Activated CD8-positive, alpha-beta memory T cell treated with anti-CD3 and anti-CD28 coated beads, Interleukin-2, amount 50 U/mL, for 24 hours (primary cell): ENCODE data around the gene KHDC4.

Experiments
- DNase-seq: peaks from one replicate; pipeline ENCODE4 v3.0.0-alpha.2; 2020; ENCODE audit errors: extremely low read depth

Gene KHDC4

DNA sequence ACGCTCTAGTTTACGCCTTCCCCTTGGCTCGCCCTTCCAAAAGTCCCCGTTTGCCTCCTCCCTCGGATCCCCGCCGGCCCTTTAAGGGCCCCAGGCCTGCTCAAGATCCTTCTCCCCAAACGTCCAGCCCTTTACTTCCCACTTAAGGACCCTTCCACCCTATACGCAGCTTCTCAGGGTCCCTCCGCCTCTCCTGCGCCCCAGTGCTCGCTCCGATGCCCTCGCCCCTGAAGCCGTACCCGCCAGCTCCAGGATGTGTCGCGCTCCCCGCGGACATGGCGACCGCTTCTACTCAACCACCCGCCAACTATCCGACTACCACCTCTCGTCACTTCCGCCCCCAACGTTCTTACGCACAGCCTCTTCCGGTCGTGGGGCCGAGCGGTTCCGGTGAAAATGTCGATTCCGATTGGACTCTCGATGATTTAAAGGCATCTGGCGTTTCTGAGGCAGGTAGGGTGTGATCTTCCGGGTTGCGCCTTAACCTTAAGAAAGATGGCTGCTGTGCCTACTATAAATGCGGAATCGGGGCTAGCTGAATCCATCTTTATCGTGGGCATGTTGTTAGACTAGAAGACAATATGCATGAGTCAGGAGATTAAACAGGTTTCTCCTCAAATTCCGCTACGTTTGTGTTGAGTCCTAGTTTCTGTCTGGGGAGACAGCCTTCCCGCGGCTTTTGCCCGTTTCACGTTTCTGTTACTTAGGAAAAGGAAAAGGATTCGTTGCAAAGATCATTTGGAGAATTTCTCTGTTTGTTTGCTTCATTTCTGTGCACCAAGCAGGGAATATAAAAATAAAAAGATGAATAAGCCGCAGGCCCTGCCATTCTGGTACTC lies at the start of gene KHDC4:
Gene KHDC4 (minus strand): TSS at position 317 of the 839 bp plus-strand sequence. CDS start 40 bp downstream, at position 277.
- peak; percentile 90 for DNase-seq

DNA sequence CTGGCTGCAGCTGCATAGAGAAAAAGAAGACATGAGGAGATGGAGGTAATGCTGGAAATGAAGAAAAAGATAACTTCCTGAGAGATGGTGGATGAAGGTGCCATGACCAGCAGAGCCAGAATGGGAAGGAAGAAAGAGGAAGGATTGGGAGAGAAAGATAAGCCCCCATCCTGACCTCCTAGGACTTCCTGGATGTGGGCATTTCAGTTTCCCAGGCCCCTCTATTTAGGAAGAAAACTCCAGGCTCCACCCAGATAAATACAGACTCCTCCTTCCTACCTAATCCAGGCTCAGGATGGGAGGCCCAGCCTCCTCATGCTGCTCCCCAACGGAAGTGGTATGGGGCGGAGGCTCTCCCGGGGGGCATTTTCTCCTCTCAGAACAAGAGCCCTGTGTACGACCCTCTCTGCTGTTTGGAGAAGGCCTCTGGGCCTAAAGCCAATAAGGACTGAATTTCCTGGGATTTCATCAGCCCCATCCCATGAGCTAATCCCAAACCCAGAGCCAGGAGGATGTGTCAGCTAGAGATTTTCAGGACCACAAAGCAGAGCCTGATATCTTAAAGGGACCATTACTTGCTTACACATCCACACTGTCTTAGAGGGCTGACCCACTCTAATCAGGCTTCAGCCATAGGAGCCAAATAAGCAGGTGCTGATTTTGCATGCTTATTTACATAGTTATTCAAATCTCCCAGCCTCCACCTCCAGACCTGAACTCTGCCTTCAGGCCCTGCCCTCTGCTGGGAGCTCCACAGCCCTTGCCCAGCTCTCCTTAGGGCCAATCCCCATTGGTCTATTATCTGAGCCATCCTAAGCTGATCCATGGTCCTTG lies 49.2 kb upstream of the KHDC4 start:
- DNase-seq, result no peak

DNA sequence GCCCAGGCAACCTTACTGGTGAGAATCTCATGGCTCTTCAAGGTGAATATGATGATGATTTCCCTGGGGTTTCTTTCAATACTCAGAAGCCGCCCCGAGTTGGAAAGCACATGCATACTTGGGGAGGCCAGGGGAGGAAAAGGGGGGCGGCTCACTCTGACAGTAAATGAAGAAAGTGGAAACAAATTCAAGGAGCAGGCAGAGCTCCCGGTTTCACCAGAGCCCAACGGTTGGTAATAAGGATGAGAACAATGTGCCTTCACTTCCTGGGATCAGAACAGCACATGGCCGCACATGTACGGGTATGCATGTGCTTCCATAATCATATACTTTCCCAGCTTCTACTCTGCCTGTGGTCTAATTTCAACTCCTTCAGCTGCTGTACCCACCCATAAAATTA lies 47.9 kb upstream of the KHDC4 start:
- no peak for DNase-seq

DNA sequence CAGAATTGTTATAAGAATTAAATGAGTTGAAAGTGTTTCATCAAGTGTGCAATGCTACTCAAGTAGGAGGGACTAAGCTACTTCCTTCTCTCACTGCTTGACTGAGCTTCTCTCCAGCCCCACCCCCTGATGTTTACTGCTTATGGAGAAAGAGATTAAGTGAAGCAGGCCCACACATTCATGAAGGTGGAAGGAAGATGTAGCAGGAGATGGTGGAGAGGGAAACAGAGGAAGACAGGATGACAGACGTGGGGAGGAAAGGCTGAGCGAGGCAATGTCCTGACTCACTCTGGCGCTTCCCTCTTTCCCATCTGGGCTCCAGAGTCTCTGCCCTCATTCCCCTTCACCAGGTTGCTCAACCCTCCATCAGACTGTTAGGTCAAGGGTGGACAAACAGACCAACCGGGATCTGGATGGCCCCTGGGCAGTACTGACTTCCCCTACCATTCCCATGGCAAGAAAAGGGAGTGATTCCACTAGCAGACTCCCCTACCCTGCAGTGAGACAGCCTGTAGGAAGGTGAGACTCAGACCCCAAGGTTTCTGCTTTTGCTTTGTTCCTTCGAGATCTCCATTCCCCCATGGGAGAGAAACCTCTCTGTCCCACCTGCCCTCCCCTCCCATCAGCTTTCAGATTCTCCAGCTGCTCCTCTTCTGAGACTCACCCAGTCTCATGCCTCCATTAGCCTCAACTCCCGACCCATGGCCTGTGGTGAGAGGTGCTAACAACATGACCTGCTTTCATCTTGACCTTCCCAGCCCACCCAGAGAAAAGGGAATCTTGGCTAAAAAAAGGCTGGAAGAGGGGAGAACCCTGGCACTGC lies 47.3 kb upstream of the KHDC4 start:
- DNase-seq, result no peak

DNA sequence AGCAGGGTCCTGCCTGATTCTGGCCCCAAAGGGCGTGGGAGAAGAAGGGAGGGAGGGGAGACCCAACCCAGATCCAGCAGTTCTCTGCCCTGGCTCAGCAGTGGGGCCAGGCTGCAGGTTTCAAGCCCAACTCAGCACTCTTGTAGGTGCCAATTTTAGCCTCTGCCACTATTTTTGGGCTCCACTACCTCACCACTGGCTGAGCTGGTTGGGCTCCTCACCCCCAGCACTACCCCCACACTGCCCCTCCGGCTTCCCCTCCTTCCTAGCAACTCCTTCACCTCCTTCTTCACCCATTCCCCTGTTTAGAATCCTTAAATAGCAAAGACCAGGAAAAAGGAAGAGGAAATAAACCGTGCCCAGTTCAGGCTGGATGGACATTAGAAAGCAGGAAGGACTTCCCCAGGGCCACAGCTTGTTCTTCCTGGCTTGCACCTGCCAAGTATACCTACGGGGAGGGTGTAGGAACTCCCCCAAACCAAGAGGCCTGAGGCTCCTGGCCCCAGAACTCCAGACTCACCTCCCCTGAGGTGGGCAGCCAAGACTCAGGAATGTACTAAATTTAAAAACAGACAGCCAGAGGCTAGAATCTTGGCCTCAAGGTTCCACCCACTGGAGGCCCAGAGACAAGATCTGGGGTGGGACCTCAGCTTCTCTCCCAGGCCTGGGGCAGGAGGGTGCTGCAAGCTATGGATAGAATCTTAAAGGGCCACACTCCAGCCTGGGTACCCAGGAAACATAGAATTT lies 45.6 kb upstream of the KHDC4 start:
- no peak for DNase-seq

DNA sequence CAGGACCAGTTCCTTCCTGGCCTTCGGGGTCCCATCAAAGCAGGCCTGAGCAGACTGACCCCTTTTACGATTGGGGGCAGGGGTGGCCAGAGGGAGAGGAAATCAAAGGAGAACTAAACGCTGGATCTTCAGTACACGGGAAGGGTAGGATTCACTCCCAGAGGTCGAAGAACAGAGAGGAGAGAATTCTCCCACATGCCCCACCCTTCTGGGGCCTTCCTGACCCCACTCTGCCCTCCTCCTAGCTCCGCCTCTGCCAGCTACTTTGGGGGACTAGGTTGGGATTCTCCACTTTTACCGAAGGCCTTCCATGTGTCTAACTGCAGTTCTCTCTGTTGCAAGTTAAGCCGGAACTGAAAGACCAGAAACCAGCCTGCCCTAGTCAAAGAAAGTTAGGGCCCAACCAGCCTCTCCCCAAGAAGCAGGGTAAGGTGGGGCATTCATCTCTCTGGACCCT lies 44.8 kb upstream of the KHDC4 start:
- no peak for DNase-seq

DNA sequence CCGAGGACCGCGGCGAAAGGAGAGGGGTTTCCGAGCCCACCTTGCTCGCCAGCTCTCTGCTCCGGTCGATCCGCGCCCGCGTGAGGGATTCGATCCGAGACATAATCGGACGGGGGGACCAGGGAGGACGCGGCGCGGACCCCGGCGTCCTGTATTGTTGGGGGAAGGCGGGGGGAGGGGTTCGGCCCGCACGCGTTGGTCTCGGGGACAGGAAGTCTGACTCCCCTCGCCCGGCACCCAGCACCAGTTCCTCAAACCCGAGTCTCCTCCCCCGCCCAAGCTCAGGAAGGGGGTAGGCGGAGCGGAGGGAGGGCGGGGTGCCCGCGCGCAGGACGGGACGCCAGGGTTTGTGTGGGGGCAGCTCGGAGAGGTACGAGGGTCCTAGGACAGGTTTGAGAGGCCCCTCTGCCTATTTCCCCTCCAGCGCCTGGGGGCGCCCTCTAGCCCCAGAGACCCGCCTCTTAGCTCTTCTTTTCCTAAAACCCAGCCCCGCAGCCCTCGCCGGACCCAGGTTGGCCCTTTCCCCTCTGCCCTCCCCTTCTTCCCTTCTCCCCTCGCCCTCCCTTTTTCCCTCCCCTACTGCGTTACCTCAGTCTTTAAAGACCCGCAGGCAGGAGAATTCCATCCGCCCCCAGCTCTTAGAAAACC lies 44.2 kb upstream of the KHDC4 start, which contains the start of gene ARHGEF2:
Gene ARHGEF2 (minus strand): TSS at position 223 of the 648 bp plus-strand sequence. CDS start 120 bp downstream, at position 103.
- peak; percentile 60 for DNase-seq

DNA sequence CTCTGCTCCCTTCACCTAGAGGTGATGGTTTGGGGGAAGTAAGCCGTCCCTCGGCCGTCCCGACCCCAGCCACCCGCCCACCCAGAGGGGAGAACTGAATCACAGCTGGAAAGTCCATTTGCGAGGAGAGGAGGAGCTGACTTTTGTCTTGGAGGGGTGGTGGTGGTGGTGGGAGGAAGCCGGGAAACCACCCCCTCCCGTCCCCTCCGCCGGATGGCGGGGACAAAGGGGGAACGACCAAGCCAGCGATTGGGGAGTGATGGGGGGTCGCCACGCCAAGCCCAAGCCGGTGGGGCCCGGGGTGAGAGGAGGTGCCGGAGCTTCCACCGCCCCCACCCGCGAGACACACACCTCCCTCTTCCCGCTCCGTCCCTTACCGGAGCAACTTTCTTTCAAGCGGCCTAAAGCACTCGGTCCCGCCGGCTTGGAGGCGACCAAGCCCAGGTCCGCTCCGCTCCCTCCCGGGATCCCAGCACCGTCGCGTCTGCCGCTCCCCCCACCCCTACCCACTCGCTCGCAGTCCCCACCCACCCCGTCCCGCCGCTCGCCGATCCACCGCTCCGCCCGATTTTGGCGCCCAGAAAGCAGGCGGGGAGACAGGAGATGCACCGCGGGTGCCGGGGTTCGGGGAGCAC lies 43.6 kb upstream of the KHDC4 start:
- DNase-seq, result peak; percentile 42

DNA sequence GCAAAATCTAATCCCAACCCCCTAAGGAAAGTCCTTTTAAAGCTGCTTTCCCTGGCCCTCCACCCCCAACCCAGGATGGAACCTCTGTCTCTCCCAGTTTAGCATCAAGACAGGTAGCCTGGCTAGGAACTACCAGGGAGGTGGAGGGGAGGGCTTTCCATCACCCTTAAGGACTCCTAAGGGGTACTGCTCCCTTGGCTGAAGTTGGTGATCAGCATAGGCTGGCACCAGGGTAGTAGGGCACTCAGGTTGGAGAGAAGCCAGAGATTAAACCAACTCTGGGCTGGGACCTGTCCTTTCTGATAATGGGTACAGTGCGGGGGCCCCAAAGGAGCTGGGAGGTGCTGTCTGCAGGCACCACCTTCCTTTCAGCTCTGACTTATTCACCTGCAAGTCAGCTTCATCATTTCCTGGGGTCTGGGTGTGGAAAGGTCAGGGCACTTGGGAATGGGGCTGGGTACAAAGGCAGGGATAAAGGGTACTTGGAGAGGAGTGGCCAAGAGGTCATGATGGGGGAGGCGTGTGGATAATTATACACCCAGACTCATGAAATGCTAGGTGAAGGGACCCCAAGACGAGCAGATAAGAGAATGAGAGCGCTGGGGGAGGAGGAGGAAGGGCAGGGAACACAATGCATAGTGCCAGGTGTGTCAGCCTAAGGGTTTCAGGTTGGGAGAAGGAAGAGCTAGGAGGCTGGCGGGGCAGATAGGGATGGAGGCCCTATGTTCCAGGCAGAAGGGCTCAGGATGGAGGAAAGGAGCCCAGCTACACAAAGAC lies 42.9 kb upstream of the KHDC4 start:
- no peak for DNase-seq

DNA sequence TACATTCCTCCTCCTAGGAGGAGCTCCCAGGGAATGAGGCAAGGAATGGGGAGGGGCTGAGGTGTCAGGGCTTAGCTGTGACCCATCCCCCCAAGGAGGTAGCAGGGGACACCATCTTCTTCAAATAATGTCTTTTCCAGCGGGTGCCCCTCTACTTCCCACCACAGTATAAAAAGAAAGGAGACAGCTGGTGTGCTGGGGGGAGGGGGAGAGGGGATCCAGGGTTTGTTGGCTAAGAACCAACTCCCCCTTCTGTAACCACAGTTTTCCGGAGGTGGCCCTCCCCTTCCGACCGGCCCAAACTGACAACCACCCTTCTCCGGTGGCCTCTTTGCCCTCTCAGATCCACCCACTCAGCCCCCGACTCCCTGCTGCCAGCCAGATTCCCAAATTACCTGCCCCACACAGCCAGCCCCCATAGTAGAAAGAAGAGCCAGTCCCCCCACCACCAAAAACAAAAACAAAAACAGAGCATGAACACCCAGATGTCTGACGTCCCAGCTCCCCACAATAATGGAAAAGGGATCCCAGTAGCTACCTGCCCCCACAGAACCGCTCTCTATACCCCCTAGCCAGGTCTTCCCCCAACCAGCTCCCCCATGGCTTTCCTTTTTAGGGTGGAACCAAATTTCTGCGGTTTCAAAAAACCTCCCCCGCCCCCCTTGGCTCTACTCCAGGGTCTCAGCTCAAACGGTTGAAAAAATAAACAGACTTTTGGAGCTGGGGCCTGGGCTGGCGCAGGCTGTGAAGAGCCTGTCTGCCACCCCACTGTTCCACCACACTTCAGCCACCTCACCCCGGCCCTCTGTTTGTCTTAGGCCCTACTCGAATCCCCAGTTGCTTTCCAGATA lies 42.1 kb upstream of the KHDC4 start:
- peak; percentile 42 for DNase-seq

DNA sequence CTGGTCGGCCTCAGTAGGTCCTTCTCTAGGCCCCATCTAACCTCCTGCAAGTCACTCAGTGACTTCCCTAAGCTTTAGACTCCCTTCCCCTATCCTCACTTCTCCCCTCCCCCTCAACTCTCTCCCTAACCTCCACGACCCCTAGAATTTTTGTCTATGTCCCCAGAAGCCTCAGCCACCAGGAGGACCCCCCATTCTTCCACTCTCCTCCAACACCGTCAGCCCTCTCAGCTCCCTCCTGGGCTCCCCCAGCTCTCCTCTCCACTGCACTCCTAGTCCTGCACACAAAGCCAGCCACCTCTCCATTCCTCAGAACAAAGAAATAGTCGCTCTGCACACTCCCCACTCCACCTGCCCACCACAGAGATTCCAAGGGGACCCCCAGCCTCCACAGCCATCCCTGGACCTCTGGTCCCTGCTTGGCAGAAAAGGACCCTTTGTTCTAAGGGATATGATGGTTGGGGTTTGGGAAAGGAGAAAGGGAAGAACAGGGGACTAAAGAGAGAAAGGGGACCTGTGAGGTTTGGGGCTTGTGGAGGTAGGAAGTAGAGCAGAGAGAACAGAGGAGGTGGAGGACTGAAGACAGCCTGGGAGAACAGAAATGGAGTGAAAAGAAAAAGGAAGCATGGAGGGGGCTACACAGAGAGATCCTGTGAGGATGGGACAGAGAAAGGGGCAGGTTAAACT lies 41.3 kb upstream of the KHDC4 start:
- no peak for DNase-seq

DNA sequence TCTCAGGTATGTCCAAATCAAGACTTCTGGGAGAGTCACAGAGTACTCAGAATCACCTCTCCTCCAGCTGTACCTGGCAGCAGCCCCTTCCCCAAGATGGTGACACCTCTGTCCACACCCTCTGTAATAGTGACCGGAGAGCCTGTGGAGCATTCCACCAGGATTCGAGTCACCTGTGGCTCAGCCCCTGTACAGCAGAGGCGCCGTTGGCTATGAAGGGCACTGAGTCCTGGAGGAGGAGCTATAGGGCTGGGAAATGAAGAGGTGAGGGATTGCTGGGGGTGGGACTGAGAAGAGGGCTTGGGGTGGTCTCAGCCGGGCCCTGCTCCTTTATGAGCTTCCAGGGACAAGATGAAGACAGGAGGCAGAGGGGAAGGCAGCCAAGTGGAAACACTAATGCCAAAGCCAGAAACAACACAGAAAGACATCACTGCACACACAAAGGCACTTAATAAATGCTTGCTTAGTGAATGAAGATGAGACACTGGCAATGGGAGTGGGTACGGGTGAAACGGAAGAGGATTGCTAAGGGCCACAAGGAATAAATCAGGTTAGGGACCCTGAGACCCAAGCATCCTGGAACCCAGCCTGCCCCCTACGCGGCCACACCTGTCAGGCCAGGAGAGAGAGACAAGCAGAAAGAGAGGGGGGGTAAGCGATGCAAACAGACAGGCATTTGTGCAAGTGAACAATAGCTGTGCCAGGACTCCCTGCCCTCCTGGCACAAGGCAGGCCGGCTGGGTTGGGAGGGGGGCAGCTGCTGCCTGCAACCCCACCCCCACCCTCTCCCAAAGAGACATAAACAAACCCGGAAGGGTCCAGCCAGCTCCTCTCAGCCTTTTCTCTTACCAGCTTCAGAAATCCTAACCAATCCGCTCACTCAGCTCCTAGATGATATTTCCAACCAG lies 40.2 kb upstream of the KHDC4 start:
- DNase-seq, result no peak

DNA sequence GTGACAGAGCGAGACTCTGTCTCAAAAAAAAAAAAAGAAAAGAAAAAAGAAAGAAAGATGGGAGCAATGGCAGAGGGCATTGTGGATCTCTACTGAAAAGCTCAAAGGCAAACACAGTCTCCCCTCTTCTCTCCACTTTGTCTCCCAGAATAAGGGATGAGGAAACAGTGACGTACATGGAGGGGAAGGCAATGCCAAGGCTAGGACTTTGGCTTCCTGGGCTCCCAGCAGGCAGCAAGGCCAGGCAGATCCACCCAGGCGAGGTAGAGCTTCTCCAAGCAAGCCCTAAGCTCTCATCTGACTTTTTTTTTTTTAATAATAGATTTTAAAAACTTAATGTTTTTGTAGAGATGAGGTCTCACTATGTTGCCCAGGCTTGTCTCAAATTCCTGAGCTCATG lies 39.5 kb upstream of the KHDC4 start:
- DNase-seq, result no peak

DNA sequence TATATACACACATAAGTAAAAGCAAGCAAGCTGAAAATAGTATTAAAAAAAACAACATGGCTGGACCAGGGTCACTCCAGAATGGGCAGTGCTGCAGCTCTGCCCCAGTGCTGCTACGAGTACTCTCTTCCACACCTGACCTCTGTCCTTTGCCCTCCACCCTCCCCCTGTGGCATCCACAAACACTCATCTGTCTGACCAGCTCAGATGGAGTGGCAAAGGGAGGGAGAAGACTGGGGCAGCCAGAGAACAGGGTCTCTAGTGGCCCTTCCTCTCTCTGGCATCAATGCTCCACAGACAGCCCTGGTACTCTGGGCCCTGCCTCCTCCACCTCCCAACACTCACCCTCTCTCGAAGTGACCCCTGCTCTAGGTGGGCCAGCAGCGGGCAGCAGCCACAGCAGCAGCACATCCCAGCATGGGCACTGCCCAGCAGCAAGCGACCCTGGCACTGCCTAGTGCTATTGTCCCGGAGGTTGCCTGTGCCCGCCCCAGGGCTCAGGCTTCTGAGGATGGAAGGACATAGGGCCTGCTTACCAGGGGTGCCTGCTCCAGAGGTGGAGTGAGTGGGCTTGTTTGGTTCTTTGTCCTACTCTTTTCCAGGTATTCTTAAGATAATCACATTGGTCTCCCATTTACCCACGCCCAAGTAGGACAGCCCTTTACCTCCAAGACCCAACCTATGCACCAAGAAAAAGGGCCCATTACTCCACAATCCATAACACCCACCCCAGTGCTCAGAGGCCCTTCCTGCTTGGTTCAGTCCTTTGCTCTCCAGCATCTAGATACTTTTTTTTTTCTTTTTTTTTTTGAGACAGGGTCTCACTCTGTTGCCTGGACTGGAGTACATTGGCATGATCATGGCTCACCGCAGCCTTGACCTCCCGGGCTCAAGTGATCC lies 37.9 kb upstream of the KHDC4 start:
- no peak for DNase-seq

DNA sequence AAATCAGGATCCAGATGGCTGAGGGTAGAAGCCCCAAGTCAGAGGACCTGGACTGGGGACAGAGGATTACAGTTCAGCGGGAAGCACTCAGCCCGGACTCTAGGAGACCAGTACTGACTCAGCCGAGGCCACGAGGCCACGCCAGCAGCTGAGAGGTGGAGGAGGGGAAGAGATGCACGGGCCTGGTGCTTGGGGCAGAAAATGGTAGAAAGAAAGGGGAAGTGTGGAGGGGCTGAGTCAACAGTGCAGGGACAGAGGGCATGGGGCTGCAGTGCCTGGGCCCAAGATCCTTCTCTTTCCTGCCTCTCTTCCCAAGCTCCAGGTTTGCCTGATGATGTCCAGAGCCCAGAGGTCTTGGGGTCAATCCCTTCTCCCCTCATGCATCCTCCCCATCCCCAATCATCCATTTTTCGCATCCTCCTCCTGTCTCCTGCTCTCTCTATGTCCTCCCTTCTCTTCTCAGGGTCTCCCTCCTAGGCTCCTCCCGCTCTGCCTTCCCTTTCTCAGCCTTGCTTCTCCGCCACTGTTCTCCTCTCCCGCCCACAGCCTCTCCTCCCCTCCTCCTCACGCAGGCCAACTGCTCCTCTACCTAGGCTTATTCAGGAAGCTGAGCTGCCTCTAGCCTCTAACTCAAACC lies 36.4 kb upstream of the KHDC4 start:
- DNase-seq, result no peak
